GM13977 (cell line): ENCODE measurements around the gene RGS8.
"Not testable (repeated sequence)": the region's sequence is repeated elsewhere in the genome, so short reads cannot be mapped to it uniquely, and the experiment has no call there.

Experiments used
- DNase-seq: peaks from one replicate; pipeline ENCODE4 v3.0.0; 2012; ENCODE audit warnings: low spot score
- in situ Hi-C: fragments of 300-500 bp; cut with MboI; formaldehyde crosslinking; loops from one replicate; pipeline ENCODE4 v1.12.0; 2022; ENCODE audit warnings: low sequenced_read_pairs, low pct_unique_long_range_greater_than_20kb, mixed read lengths, inconsistent platforms; ENCODE audit not compliant: unreplicated experiment
- TF ChIP-seq, protein P1 (sequence below): IDR thresholded peaks from 2 replicates; pipeline ENCODE4 v1.5.1; 2012; ENCODE audit warnings: mild to moderate bottlenecking, control low read depth; ENCODE audit not compliant: insufficient read depth; ENCODE audit errors: extremely low read depth, missing control alignments

The RGS8 gene

DNA sequence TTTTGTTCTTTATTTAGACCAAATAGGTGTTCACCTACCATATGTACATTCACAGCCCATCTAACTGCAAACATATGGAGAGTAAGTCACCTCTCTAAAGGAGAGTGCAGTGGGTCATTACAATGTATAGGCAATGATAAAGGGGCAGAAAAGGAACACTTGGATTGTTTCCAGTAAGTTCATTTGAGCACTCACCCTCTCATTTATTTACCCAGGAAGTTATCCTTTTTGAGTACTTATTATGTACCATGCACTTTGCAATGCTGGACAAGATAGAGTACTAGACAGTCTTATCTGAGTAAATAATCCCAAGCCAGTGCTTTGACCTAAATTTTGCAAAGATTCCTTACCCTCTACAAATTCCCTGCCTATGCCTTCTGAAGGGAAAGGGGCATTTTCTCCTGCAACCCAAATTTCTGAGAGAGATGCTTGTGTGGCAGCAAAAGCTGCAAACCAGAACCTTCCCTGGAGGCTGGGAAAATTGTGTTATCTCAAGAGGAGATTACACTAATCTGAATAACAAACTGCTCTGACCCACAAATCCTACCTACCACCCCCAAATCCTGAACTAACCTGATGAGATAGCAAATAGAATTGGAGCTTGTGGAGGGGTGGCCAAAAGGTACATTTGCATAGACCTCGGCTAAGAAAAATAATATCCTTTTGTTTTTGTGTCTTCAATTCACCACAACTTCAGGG, 18.6 kb upstream of the RGS8 start:
- TF ChIP-seq, protein P1, sequence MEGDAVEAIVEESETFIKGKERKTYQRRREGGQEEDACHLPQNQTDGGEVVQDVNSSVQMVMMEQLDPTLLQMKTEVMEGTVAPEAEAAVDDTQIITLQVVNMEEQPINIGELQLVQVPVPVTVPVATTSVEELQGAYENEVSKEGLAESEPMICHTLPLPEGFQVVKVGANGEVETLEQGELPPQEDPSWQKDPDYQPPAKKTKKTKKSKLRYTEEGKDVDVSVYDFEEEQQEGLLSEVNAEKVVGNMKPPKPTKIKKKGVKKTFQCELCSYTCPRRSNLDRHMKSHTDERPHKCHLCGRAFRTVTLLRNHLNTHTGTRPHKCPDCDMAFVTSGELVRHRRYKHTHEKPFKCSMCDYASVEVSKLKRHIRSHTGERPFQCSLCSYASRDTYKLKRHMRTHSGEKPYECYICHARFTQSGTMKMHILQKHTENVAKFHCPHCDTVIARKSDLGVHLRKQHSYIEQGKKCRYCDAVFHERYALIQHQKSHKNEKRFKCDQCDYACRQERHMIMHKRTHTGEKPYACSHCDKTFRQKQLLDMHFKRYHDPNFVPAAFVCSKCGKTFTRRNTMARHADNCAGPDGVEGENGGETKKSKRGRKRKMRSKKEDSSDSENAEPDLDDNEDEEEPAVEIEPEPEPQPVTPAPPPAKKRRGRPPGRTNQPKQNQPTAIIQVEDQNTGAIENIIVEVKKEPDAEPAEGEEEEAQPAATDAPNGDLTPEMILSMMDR: no peak
- DNase-seq: no peak
- in situ Hi-C loops: no loop called here

DNA sequence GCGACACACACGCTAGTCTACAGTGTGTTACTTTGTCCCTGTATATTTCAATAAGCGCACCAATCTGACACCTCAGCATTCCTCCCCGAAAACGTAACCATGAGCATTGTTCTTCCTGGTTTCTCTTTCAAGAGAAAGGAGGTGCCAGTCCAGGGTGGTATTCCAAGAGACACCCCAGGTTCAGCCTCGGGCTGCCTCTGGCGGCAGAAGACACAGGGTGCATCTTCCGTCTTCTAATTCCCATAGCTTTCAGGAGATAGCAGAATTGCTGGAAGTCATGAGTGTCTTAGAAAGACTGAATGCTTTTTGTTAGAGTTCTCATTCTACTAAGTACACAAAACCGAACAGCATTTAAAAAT, 15.9 kb upstream of the RGS8 start:
- in situ Hi-C loops: no loop called here
- no peak for DNase-seq

DNA sequence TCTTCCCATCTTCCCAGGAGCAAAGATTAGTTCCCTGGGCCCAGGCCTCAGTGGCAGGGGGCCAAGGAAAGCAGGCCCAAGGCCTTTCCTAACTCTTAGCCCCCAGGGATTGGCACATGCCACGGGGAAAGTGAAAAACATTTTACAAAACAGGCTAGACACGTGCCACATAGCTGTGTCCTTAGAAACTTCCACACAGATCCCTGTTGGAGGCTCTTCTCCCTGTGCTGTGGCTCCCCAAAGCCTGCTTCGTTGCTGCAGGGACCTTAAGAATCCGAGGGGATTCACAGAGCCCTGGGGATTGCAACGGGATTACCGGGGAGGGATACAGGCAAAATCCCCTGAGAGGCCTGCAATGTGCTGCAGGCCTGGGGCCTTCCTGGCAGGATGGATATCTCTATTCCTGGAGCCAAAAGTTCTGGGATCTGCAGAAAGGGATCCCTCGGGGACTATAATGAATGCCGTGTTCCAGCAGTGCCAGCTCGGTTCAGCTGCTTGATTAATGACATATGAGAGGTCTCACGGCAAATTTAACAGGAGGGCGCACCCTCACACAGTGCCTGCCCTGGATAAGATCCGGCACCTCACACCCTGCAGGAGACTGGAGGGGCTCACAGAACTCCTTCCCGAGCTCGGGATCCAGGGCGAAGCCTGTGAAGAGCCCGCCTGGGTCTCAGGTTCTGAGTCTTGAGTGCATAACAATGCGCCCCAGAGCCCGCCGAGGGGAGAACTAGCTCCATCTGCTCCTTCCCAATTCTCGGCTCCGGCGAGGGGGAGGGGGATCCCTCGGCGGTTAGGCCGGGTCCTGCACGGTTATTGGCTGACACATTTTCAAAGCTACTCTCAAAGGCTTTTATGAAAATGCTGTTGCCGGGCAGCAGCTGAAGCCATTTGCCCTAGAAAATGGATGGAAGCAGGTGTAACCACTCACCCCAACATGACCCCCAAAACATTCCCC, 15.3 kb upstream of the RGS8 start:
- DNase-seq: no peak
- in situ Hi-C loops: no loop called here
- TF ChIP-seq, protein P1: no peak

More for the DNA sequence above, 15.9 kb upstream of the RGS8 start:
- TF ChIP-seq, protein P1: no peak

GRCh38 chr1:182698971-182699370, 14.6 kb upstream of the RGS8 start:
- DNase-seq: no peak
- in situ Hi-C loops: no loop called here
- TF ChIP-seq, protein P1: no peak

- in situ Hi-C loops, DNase-seq: not testable (repeated sequence)
Observed at GRCh38 chr1:182693139-182693538, 8.8 kb upstream of the RGS8 start.

- DNase-seq: no peak
- in situ Hi-C loops: no loop called here
Observed at GRCh38 chr1:182690886-182691443, 6.6 kb upstream of the RGS8 start.

More at GRCh38 chr1:182690886-182691443, 6.6 kb upstream of the RGS8 start:
- TF ChIP-seq, protein P1: no peak
